ENCODE results near the gene IL9.

IL9 gene

GRCh38 chr5:135891268-135891667 is 4.4 kb downstream of the IL9 start:
- no peak for DNase-seq (ENCODE audit: low spot score)

GRCh38 chr5:135890867-135891266 is 4.8 kb downstream of the IL9 start:
- DNase-seq (ENCODE audit: low spot score) = no peak

GRCh38 chr5:135890296-135890695 is 5.3 kb downstream of the IL9 start:
- DNase-seq (ENCODE audit: low spot score) = no peak

GRCh38 chr5:135887881-135888614 is 7.6 kb downstream of the IL9 start:
- no peak for DNase-seq (ENCODE audit: low spot score)

- DNase-seq (ENCODE audit: low spot score) = peak; percentile 66
Observed at GRCh38 chr5:135887447-135887864, 8.2 kb downstream of the IL9 start.

GRCh38 chr5:135886136-135886535 is 9.5 kb downstream of the IL9 start:
- DNase-seq (ENCODE audit: low spot score) = no peak

GRCh38 chr5:135885031-135885430 is 10.6 kb downstream of the IL9 start:
- DNase-seq (ENCODE audit: low spot score) = no peak

- DNase-seq (ENCODE audit: low spot score) = no peak
Observed at GRCh38 chr5:135883441-135883840, 12.2 kb downstream of the IL9 start.

GRCh38 chr5:135883026-135883425 is 12.6 kb downstream of the IL9 start:
- DNase-seq (ENCODE audit: low spot score) = no peak

- no peak for DNase-seq (ENCODE audit: low spot score)
Observed at GRCh38 chr5:135881819-135882218, 13.8 kb downstream of the IL9 start.

- no peak for DNase-seq (ENCODE audit: low spot score)
Observed at GRCh38 chr5:135881244-135881643, 14.4 kb downstream of the IL9 start.

GRCh38 chr5:135880801-135881200 is 14.8 kb downstream of the IL9 start:
- no peak for DNase-seq (ENCODE audit: low spot score)

GRCh38 chr5:135880278-135880677 is 15.4 kb downstream of the IL9 start:
- DNase-seq (ENCODE audit: low spot score) = no peak

GRCh38 chr5:135879591-135879990 is 16.1 kb downstream of the IL9 start:
- DNase-seq (ENCODE audit: low spot score) = no peak

- no peak for DNase-seq (ENCODE audit: low spot score)
Observed at GRCh38 chr5:135878156-135878620, 17.5 kb downstream of the IL9 start.

- no peak for DNase-seq (ENCODE audit: low spot score)
Observed at GRCh38 chr5:135877570-135878155, 18.0 kb downstream of the IL9 start.

- no peak for DNase-seq (ENCODE audit: low spot score)
Observed at GRCh38 chr5:135876146-135876545, 19.5 kb downstream of the IL9 start.

- DNase-seq (ENCODE audit: low spot score) = no peak
Observed at GRCh38 chr5:135875567-135875966, 20.1 kb downstream of the IL9 start.

- DNase-seq (ENCODE audit: low spot score) = no peak
Observed at GRCh38 chr5:135874461-135874860, 21.2 kb downstream of the IL9 start.

GRCh38 chr5:135873831-135874230 is 21.8 kb downstream of the IL9 start:
- no peak for DNase-seq (ENCODE audit: low spot score)

GRCh38 chr5:135871268-135871915 is 24.2 kb downstream of the IL9 start:
- DNase-seq (ENCODE audit: low spot score) = no peak

GRCh38 chr5:135869935-135870334 is 25.7 kb downstream of the IL9 start:
- DNase-seq (ENCODE audit: low spot score) = no peak

- DNase-seq (ENCODE audit: low spot score) = no peak
Observed at GRCh38 chr5:135869276-135869675, 26.4 kb downstream of the IL9 start.

Data from CD4-positive, alpha-beta T cell treated with Interleukin-6 at 100 ng/mL for 8 hours (primary cell).